ENCODE measurements around the gene ECD. TPM values are rescaled to one million over a fixed set of nuclear protein-coding genes. Genes with fewer than 3 reads are reported as not detected.
"Not testable (repeated sequence)": the region's sequence is repeated elsewhere in the genome, so short reads cannot be mapped to it uniquely, and the experiment has no call there.

ECD gene
- polyA plus RNA-seq, 2 of the 4 experiments (the other 2 are of a cell fraction), result 26.5 to 53.6 TPM

- no peaks in the 10 kb centered on the region for H3K9me3 ChIP-seq
- CTCF ChIA-PET, result interaction anchor here (0.6 to 1.6 kb wide), 3 partner anchors 8 to 203 kb away, joined by 3 to 6 read pairs (median 5); no protein-coding TSS in a partner anchor
- POLR2A ChIA-PET, result no interaction called here
- DNase-seq (ENCODE audit: low read depth in 1 of 2, low spot score in 1 of 2) (no peak), FAIRE-seq (peak; percentile 23), ATAC-seq (no peak)
- no peak overlapping the region for H3K4me2 ChIP-seq
- H3K27ac ChIP-seq, result no peak overlapping the region
- no peak overlapping the region for H3K4me3 ChIP-seq
- H3K4me1 ChIP-seq, result no peaks in the 10 kb centered on the region
- 89% methylated on average over 3 of the region's 3 CpGs for WGBS (ENCODE audit: missing lambda C conversion rate)
- TF ChIP-seq JUNB (IDR thresholded peaks at IDR 0.05), result no peak
- no peak for TF ChIP-seq EP300 (IDR thresholded peaks at IDR 0.05)
Observed at GRCh38 chr10:73152009-73152408, 15.8 kb downstream of the ECD start.

- CTCF ChIA-PET; POLR2A ChIA-PET; H3K4me1 ChIP-seq; FAIRE-seq; H3K9me3 ChIP-seq; H3K4me2 ChIP-seq; H3K27ac ChIP-seq; DNase-seq (ENCODE audit: low read depth in 1 of 2, low spot score in 1 of 2); ATAC-seq; H3K4me3 ChIP-seq: not testable (repeated sequence)
- WGBS (ENCODE audit: missing lambda C conversion rate), result 88% methylated on average over 7 of the region's 8 CpGs
Observed at GRCh38 chr10:73150633-73151413, 17.0 kb downstream of the ECD start.

- Histone ChIP-seq H3K9me3 (no peaks in the 10 kb centered on the region), H3K4me2 (no peak overlapping the region), H3K4me3 (no peak overlapping the region), H3K27ac (no peak overlapping the region), H3K4me1 (peaks cover 6% of the 10 kb centered on the region)
- WGBS (ENCODE audit: missing lambda C conversion rate), result 92% methylated on average over 3 of the region's 3 CpGs
- CTCF ChIA-PET, result interaction anchor here (1.5 kb wide), 1 partner anchor 777 kb away, joined by 3 read pairs; no protein-coding TSS in a partner anchor
- no peak for FAIRE-seq
- POLR2A ChIA-PET, result no interaction called here
- TF ChIP-seq MAFK (IDR thresholded peaks at IDR 0.05; ENCODE audit: partially characterized antibody) (peak; percentile 58), RCOR1 (IDR thresholded peaks at IDR 0.05; ENCODE audit: low read depth, low read length) (no peak)
- ATAC-seq, result no peak
- DNase-seq (ENCODE audit: low read depth in 1 of 2, low spot score in 1 of 2), result no peak
Observed at GRCh38 chr10:73141603-73142002, 26.2 kb downstream of the ECD start.

GRCh38 chr10:73139251-73139650 is 28.6 kb downstream of the ECD start:
- WGBS (ENCODE audit: missing lambda C conversion rate), result 73% methylated on average over 2 of the region's 2 CpGs
- no peak for ATAC-seq
- no peak for DNase-seq (ENCODE audit: low read depth in 1 of 2, low spot score in 1 of 2)
- Histone ChIP-seq H3K4me3 (no peak overlapping the region), H3K9me3 (no peaks in the 10 kb centered on the region), H3K27ac (no peak overlapping the region), H3K4me1 (peaks cover 12% of the 10 kb centered on the region), H3K4me2 (no peak overlapping the region)
- CTCF ChIA-PET, result interaction anchor here (0.7 to 1.7 kb wide), 5 partner anchors 14 to 42 kb away, joined by 3 to 11 read pairs (median 4); partner anchors contain the start of gene P4HA1
- POLR2A ChIA-PET, result no interaction called here
- TF ChIP-seq KDM1A (IDR thresholded peaks at IDR 0.05; ENCODE audit: low read depth) (no peak), RNF2 (IDR thresholded peaks at IDR 0.05; ENCODE audit: borderline replicate concordance, low read depth) (no peak), TFCP2L1 (CRISPR knock-in tag; IDR thresholded peaks at IDR 0.05) (no peak), E2F6 (IDR thresholded peaks at IDR 0.05; ENCODE audit: borderline replicate concordance, low read depth) (no peak)
- no peak for FAIRE-seq

- no peak for TF ChIP-seq FOSL2 (IDR thresholded peaks at IDR 0.05)
- peak; percentile 32; the same call in 1 of the 2 replicates for TF ChIP-seq FOSL2 (CRISPR knock-in tag; IDR thresholded peaks at IDR 0.05)
- TF ChIP-seq RCOR1 (IDR thresholded peaks at IDR 0.05; ENCODE audit: low read depth, low read length), result no peak
- Histone ChIP-seq H3K27ac (no peak overlapping the region), H3K4me2 (peak overlapping the region; percentile 2; the same call in 1 of the 3 replicates), H3K9me3 (no peaks in the 10 kb centered on the region), H3K4me1 (peaks cover 18% of the 10 kb centered on the region), H3K4me3 (no peak overlapping the region)
- ATAC-seq, result peak in 1 of 2 experiments; percentile 56; a peak in 4 of 6 replicates
- WGBS (ENCODE audit: missing lambda C conversion rate), result 46% methylated on average over 2 of the region's 2 CpGs
- FAIRE-seq, result no peak
- ChIA-PET POLR2A (no interaction called here), CTCF (interaction anchor here (1.4 to 1.8 kb wide), 2 partner anchors 13 to 22 kb away, joined by 4 to 5 read pairs; no protein-coding TSS in a partner anchor)
- DNase-seq (ENCODE audit: low read depth in 1 of 2, low spot score in 1 of 2), result peak in 1 of 2 experiments; percentile 56
Observed at GRCh38 chr10:73136627-73137026, 31.2 kb downstream of the ECD start.

- H3K9me3 ChIP-seq, result no peaks in the 10 kb centered on the region
- H3K4me1 ChIP-seq, result peaks cover 23% of the 10 kb centered on the region
- ChIA-PET POLR2A (no interaction called here), CTCF (interaction anchor here (1.4 to 1.8 kb wide), 2 partner anchors 11 to 24 kb away, joined by 3 to 5 read pairs; no protein-coding TSS in a partner anchor)
- H3K4me3 ChIP-seq, result no peak overlapping the region
- 95% methylated on average over 3 of the region's 3 CpGs for WGBS (ENCODE audit: missing lambda C conversion rate)
- FAIRE-seq, result no peak
- DNase-seq (ENCODE audit: low read depth in 1 of 2, low spot score in 1 of 2), result no peak
- no peak for ATAC-seq
- H3K27ac ChIP-seq, result no peak overlapping the region
- no peak overlapping the region for H3K4me2 ChIP-seq
- TF ChIP-seq POLR2AphosphoS2 (conservative IDR thresholded peaks at IDR 0.05; ENCODE audit: low read length) (no peak), HES2 (IDR thresholded peaks at IDR 0.05) (no peak), POLR2A (IDR thresholded peaks at IDR 0.05; ENCODE audit: low read length) (no peak), MAZ (IDR thresholded peaks at IDR 0.05; ENCODE audit: borderline replicate concordance, low read depth, low read length) (no peak), FOSB (CRISPR knock-in tag; IDR thresholded peaks at IDR 0.05) (no peak), EHF (CRISPR knock-in tag; IDR thresholded peaks at IDR 0.05) (no peak), MAFK (IDR thresholded peaks at IDR 0.05; ENCODE audit: partially characterized antibody) (no peak), ZNF302 (CRISPR knock-in tag; IDR thresholded peaks at IDR 0.05) (no peak), JUN (IDR thresholded peaks at IDR 0.05) (no peak), HOXB13 (CRISPR knock-in tag; IDR thresholded peaks at IDR 0.05; ENCODE audit: low read depth) (no peak), CTCF (IDR thresholded peaks at IDR 0.05) (no peak)
Observed at GRCh38 chr10:73134727-73135126, 33.1 kb downstream of the ECD start.
